ENCODE data around the gene CHST6.
"Not testable (repeated sequence)": the region's sequence is repeated elsewhere in the genome, so short reads cannot be mapped to it uniquely, and the experiment has no call there.

CHST6 gene

GRCh38 chr16:75495076-75495674 lies at the start of gene CHST6:
Gene CHST6, minus strand, starts transcription at chr16:75495441. Its CDS starts 15,613 bp downstream, at chr16:75479828.
- Histone ChIP-seq H3K4me3 (ENCODE audit: low read length in 2 of 2) (peak within 1 kb of the TSS; percentile 37 to 54), H3K9ac (ENCODE audit: low read depth in 1 of 2, low read length in 2 of 2) (peak within 1 kb of the TSS; percentile 24 to 53), H3K27me3 (ENCODE audit: control insufficient read depth in 2 of 2, insufficient read depth in 2 of 2, low read length in 2 of 2) (peaks cover 5 to 8% of the 10 kb centered on the region in 2 donors), H3K36me3 (ENCODE audit: control insufficient read depth in 2 of 2, insufficient read depth in 2 of 2, low read length in 2 of 2) (no peaks in the 10 kb centered on the region), H3K27ac (ENCODE audit: low read depth in 2 of 2, low read length in 2 of 2) (no peak within 1 kb of the TSS), H3K9me3 (ENCODE audit: control insufficient read depth in 2 of 2, low read length in 2 of 2) (no peaks in the 10 kb centered on the region), H3K4me1 (ENCODE audit: control insufficient read depth in 2 of 2, insufficient read depth in 2 of 2, low read length in 2 of 2) (peaks cover 0 to 4% of the 10 kb centered on the region in 2 donors)

DNA sequence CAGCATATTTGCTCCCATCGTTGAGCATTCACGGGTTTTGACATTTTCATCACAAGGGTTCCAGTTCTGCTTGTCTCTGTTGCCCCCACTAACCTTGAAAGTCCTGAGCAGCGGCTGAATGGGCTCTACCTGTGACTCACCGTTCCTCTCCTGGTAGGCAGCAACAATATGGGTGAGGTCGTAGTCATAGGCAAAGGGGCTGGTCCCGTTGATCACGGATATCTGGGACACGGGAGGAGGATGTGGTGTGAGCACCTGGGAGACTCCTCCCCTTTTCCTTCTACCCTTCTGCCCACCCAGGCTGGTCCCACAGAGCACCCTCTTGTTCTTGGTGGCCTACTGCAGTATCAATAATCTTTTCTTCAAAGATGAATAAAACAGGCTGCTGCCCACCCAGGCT lies 47.2 kb upstream of the CHST6 start:
- H3K4me3 ChIP-seq (ENCODE audit: low read length in 2 of 2); H3K36me3 ChIP-seq (ENCODE audit: control insufficient read depth in 2 of 2, insufficient read depth in 2 of 2, low read length in 2 of 2); H3K9me3 ChIP-seq (ENCODE audit: control insufficient read depth in 2 of 2, low read length in 2 of 2); H3K27me3 ChIP-seq (ENCODE audit: control insufficient read depth in 2 of 2, insufficient read depth in 2 of 2, low read length in 2 of 2): not testable (repeated sequence)
- peaks cover 21 to 48% of the 10 kb centered on the region in 2 donors for H3K4me1 ChIP-seq (ENCODE audit: control insufficient read depth in 2 of 2, insufficient read depth in 2 of 2, low read length in 2 of 2)
- peak overlapping the region; percentile 75 to 81 for H3K27ac ChIP-seq (ENCODE audit: low read depth in 2 of 2, low read length in 2 of 2)
- peak overlapping the region in 1 of 2 donors; percentile 21 for H3K9ac ChIP-seq (ENCODE audit: low read depth in 1 of 2, low read length in 2 of 2)

- H3K36me3 ChIP-seq (ENCODE audit: control insufficient read depth in 2 of 2, insufficient read depth in 2 of 2, low read length in 2 of 2), result no peaks in the 10 kb centered on the region
- H3K27ac ChIP-seq (ENCODE audit: low read depth in 2 of 2, low read length in 2 of 2), result peak overlapping the region; percentile 75 to 81
- peaks cover 21 to 51% of the 10 kb centered on the region in 2 donors for H3K4me1 ChIP-seq (ENCODE audit: control insufficient read depth in 2 of 2, insufficient read depth in 2 of 2, low read length in 2 of 2)
- H3K4me3 ChIP-seq (ENCODE audit: low read length in 2 of 2), result peak overlapping the region; percentile 18 to 31
- no peaks in the 10 kb centered on the region for H3K27me3 ChIP-seq (ENCODE audit: control insufficient read depth in 2 of 2, insufficient read depth in 2 of 2, low read length in 2 of 2)
- no peaks in the 10 kb centered on the region for H3K9me3 ChIP-seq (ENCODE audit: control insufficient read depth in 2 of 2, low read length in 2 of 2)
- H3K9ac ChIP-seq (ENCODE audit: low read depth in 1 of 2, low read length in 2 of 2), result peak overlapping the region in 1 of 2 donors; percentile 23
Measured at GRCh38 chr16:75541236-75541635, 46.0 kb upstream of the CHST6 start.

DNA sequence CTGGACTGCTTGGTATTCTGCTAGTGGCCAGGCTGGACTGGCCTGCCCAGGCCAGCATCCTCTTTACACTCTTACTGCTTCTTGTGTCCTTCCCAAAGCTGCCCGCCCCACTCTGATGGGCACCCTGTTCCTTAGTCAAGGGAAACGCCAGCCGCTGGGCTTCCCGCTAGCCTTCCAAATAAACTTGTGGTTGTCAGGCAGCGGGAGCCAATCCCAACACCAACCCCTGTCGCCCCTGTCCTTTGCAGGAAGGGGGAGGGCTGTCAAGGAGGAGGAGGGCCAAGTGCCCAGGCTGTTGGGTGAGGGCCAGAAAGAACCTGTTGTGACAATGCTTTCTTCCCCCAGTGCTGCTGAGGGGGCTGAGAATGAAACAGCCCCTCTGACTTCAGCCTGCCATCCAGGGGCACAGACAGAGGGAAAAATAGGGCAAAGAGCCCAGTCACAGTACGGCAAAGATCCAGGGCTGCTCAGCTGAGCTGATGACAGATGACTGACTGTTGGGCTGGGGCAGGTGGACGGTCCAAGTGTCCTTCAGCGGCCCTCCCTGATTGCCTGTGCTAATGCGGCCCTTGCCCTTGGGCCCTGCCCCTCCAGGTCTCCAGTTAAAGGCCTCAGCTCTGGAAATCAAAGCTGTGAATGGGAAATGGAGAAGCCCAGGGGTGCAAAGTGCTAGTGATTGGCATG lies 43.8 kb upstream of the CHST6 start:
- not testable (repeated sequence) for H3K36me3 ChIP-seq (ENCODE audit: control insufficient read depth in 2 of 2, insufficient read depth in 2 of 2, low read length in 2 of 2); H3K4me3 ChIP-seq (ENCODE audit: low read length in 2 of 2); H3K9ac ChIP-seq (ENCODE audit: low read depth in 1 of 2, low read length in 2 of 2); H3K27me3 ChIP-seq (ENCODE audit: control insufficient read depth in 2 of 2, insufficient read depth in 2 of 2, low read length in 2 of 2); H3K9me3 ChIP-seq (ENCODE audit: control insufficient read depth in 2 of 2, low read length in 2 of 2)
- peak overlapping the region; percentile 9 to 53 for H3K27ac ChIP-seq (ENCODE audit: low read depth in 2 of 2, low read length in 2 of 2)
- H3K4me1 ChIP-seq (ENCODE audit: control insufficient read depth in 2 of 2, insufficient read depth in 2 of 2, low read length in 2 of 2), result peaks cover 19 to 49% of the 10 kb centered on the region in 2 donors

DNA sequence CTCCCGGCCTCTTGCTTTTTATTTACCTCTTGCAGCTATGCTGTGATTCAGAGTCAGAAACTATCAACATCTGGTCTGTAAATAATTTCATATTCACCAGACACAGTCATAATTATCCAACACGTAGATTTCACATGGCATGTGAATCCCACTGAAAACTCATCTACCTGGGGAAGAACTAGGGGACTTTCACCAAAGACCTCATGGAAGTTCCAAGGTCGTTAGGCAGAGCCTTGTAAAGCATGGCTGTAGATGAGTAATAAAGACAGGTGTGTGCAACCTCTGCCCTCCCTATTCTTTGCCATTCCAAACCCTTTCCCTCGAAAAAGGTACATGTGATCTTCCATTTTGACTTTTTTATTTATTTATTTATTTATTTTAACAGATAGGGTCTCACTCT lies 42.5 kb upstream of the CHST6 start:
- Histone ChIP-seq H3K36me3 (ENCODE audit: control insufficient read depth in 2 of 2, insufficient read depth in 2 of 2, low read length in 2 of 2) (peaks cover 0 to 5% of the 10 kb centered on the region in 2 donors), H3K4me1 (ENCODE audit: control insufficient read depth in 2 of 2, insufficient read depth in 2 of 2, low read length in 2 of 2) (peaks cover 19 to 53% of the 10 kb centered on the region in 2 donors), H3K4me3 (ENCODE audit: low read length in 2 of 2) (no peak overlapping the region), H3K9ac (ENCODE audit: low read depth in 1 of 2, low read length in 2 of 2) (no peak overlapping the region), H3K9me3 (ENCODE audit: control insufficient read depth in 2 of 2, low read length in 2 of 2) (no peaks in the 10 kb centered on the region), H3K27me3 (ENCODE audit: control insufficient read depth in 2 of 2, insufficient read depth in 2 of 2, low read length in 2 of 2) (no peaks in the 10 kb centered on the region), H3K27ac (ENCODE audit: low read depth in 2 of 2, low read length in 2 of 2) (peak overlapping the region; percentile 80 to 86)

DNA sequence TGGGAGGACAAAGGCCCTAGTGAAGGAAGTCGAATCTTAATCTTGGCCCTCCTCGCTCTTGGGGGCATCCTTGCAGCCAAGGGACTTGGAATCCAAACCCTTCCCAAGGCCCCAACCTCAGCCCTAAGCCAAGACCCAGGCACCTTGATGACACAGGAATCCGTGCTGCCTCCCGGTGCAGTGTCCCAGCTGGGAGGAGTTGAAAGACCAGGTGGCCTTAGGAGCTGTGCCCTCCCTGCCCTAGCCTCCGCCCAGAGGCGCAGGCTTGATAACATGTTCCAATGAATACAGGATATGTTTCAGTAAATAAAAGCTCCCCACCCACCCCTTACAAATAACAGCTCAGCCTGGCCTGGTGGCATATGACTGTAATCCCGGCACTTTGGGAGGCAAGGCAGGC lies 40.7 kb upstream of the CHST6 start, which contains the start of gene CHST5:
Gene CHST5 (minus strand): TSS at position 208 of the 400 bp plus-strand sequence. CDS start 5,724 bp downstream, outside the sequence.
- Histone ChIP-seq H3K4me3 (ENCODE audit: low read length in 2 of 2) (peak within 1 kb of the TSS; percentile 74 to 83), H3K36me3 (ENCODE audit: control insufficient read depth in 2 of 2, insufficient read depth in 2 of 2, low read length in 2 of 2) (peaks cover 0 to 17% of the 10 kb centered on the region in 2 donors), H3K27ac (ENCODE audit: low read depth in 2 of 2, low read length in 2 of 2) (peak within 1 kb of the TSS; percentile 86 to 95), H3K9me3 (ENCODE audit: control insufficient read depth in 2 of 2, low read length in 2 of 2) (no peaks in the 10 kb centered on the region), H3K27me3 (ENCODE audit: control insufficient read depth in 2 of 2, insufficient read depth in 2 of 2, low read length in 2 of 2) (no peaks in the 10 kb centered on the region), H3K4me1 (ENCODE audit: control insufficient read depth in 2 of 2, insufficient read depth in 2 of 2, low read length in 2 of 2) (peaks cover 12 to 51% of the 10 kb centered on the region in 2 donors), H3K9ac (ENCODE audit: low read depth in 1 of 2, low read length in 2 of 2) (peak within 1 kb of the TSS; percentile 75 to 96)

DNA sequence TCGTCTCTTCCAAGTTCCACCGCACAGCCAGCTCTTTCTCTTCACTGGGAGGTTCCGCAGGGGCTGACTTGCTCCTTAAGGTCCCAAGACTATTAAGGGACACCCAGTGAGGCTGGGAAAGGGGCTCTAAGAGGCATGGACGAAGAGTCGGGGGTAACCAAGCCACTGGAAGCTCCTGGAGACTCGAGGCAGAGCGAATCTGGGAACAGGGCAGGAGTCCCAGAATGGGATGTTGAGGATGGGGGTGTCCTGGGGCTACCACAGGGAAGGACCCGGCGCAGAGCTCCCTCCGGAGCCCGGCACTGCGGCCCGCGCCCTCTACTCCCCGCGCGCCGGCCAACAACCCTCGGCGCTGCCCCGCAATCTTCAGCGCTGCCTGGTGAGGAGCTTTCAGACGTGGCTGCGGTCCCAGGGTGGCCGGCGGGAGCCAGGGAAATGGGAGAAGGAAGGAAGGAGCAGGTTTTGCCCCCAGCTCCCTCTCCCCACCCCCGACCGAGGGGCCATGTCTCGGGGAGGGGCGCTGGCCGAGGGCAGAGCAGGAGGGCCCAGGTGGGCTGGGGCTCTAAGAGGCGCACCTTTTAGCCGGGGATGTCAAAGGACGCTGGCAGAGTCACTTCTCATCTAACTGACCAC lies 40.1 kb upstream of the CHST6 start:
- H3K9ac ChIP-seq (ENCODE audit: low read depth in 1 of 2, low read length in 2 of 2), result peak overlapping the region; percentile 75 to 96
- H3K27me3 ChIP-seq (ENCODE audit: control insufficient read depth in 2 of 2, insufficient read depth in 2 of 2, low read length in 2 of 2), result no peaks in the 10 kb centered on the region
- H3K27ac ChIP-seq (ENCODE audit: low read depth in 2 of 2, low read length in 2 of 2), result peak overlapping the region; percentile 86 to 95
- H3K4me3 ChIP-seq (ENCODE audit: low read length in 2 of 2), result peak overlapping the region; percentile 74 to 83
- H3K36me3 ChIP-seq (ENCODE audit: control insufficient read depth in 2 of 2, insufficient read depth in 2 of 2, low read length in 2 of 2), result peaks cover 3 to 19% of the 10 kb centered on the region in 2 donors
- peaks cover 10 to 46% of the 10 kb centered on the region in 2 donors for H3K4me1 ChIP-seq (ENCODE audit: control insufficient read depth in 2 of 2, insufficient read depth in 2 of 2, low read length in 2 of 2)
- no peaks in the 10 kb centered on the region for H3K9me3 ChIP-seq (ENCODE audit: control insufficient read depth in 2 of 2, low read length in 2 of 2)

GRCh38 chr16:75534560-75535205 lies 39.4 kb upstream of the CHST6 start:
- peak overlapping the region; percentile 74 to 83 for H3K4me3 ChIP-seq (ENCODE audit: low read length in 2 of 2)
- peak overlapping the region; percentile 20 to 96 for H3K9ac ChIP-seq (ENCODE audit: low read depth in 1 of 2, low read length in 2 of 2)
- H3K27ac ChIP-seq (ENCODE audit: low read depth in 2 of 2, low read length in 2 of 2), result peak overlapping the region; percentile 86 to 95
- H3K9me3 ChIP-seq (ENCODE audit: control insufficient read depth in 2 of 2, low read length in 2 of 2), result no peaks in the 10 kb centered on the region
- H3K36me3 ChIP-seq (ENCODE audit: control insufficient read depth in 2 of 2, insufficient read depth in 2 of 2, low read length in 2 of 2), result peaks cover 9 to 26% of the 10 kb centered on the region in 2 donors
- H3K4me1 ChIP-seq (ENCODE audit: control insufficient read depth in 2 of 2, insufficient read depth in 2 of 2, low read length in 2 of 2), result peaks cover 6 to 41% of the 10 kb centered on the region in 2 donors
- H3K27me3 ChIP-seq (ENCODE audit: control insufficient read depth in 2 of 2, insufficient read depth in 2 of 2, low read length in 2 of 2), result no peaks in the 10 kb centered on the region

GRCh38 chr16:75532791-75533190 lies 37.5 kb upstream of the CHST6 start:
- no peaks in the 10 kb centered on the region for H3K27me3 ChIP-seq (ENCODE audit: control insufficient read depth in 2 of 2, insufficient read depth in 2 of 2, low read length in 2 of 2)
- H3K4me1 ChIP-seq (ENCODE audit: control insufficient read depth in 2 of 2, insufficient read depth in 2 of 2, low read length in 2 of 2), result peaks cover 2 to 41% of the 10 kb centered on the region in 2 donors
- peaks cover 9 to 35% of the 10 kb centered on the region in 2 donors for H3K36me3 ChIP-seq (ENCODE audit: control insufficient read depth in 2 of 2, insufficient read depth in 2 of 2, low read length in 2 of 2)
- H3K27ac ChIP-seq (ENCODE audit: low read depth in 2 of 2, low read length in 2 of 2), result peak overlapping the region in 1 of 2 donors; percentile 34
- peak overlapping the region in 1 of 2 donors; percentile 39 for H3K4me3 ChIP-seq (ENCODE audit: low read length in 2 of 2)
- H3K9ac ChIP-seq (ENCODE audit: low read depth in 1 of 2, low read length in 2 of 2), result peak overlapping the region in 1 of 2 donors; percentile 54
- H3K9me3 ChIP-seq (ENCODE audit: control insufficient read depth in 2 of 2, low read length in 2 of 2), result no peaks in the 10 kb centered on the region
